Osteoblast (primary cell): ENCODE results near the gene RSPH6A. TPM values are rescaled to one million over a fixed set of nuclear protein-coding genes. Genes with fewer than 3 reads are reported as not detected.

Source experiments
- DNase-seq: peaks from one replicate; pipeline ENCODE4 v3.0.0; 2011; ENCODE audit warnings: low spot score, mixed read lengths; ENCODE audit not compliant: insufficient read length; ENCODE audit errors: missing footprints
- H2AFZ ChIP-seq: 2 replicates; pipeline ENCODE4 v1.6.0; 2011; ENCODE audit warnings: mild to moderate bottlenecking, low read length
- H3K27ac ChIP-seq: 2 replicates; pipeline ENCODE4 v1.5.1; 2011; ENCODE audit warnings: mild to moderate bottlenecking, low read depth, low read length, moderate library complexity
- H3K27me3 ChIP-seq: 2 replicates; pipeline ENCODE4 v1.6.0; 2012; ENCODE audit warnings: mild to moderate bottlenecking, control low read depth, inconsistent platforms, low read length, moderate library complexity; ENCODE audit not compliant: insufficient read depth
- H3K36me3 ChIP-seq: 2 replicates; pipeline ENCODE4 v1.5.1; 2011; ENCODE audit warnings: mild to moderate bottlenecking, low read length, control low read depth, moderate library complexity; ENCODE audit not compliant: insufficient read depth
- H3K4me1 ChIP-seq: 2 replicates; pipeline ENCODE4 v1.5.1; 2011; ENCODE audit warnings: mild to moderate bottlenecking, low read length, control low read depth, moderate library complexity; ENCODE audit not compliant: insufficient read depth
- H3K4me2 ChIP-seq: 2 replicates; pipeline ENCODE4 v1.6.0; 2011; ENCODE audit warnings: mild to moderate bottlenecking, low read length; ENCODE audit not compliant: insufficient read depth
- H3K4me3 ChIP-seq: fragments of 200-600 bp; sonication (generic); 3 replicates; pipeline ENCODE4 v1.5.1; 2012; ENCODE audit warnings: mild to moderate bottlenecking, low read length, inconsistent platforms; ENCODE audit not compliant: insufficient read depth
- H3K79me2 ChIP-seq: 2 replicates; pipeline ENCODE4 v1.6.0; 2012; ENCODE audit warnings: mild to moderate bottlenecking, low read length, control low read depth, inconsistent platforms; ENCODE audit not compliant: insufficient read depth
- H3K9me3 ChIP-seq: 2 replicates; pipeline ENCODE4 v1.5.1; 2011; ENCODE audit warnings: low read depth, low read length, control low read depth
- H4K20me1 ChIP-seq: 2 replicates; pipeline ENCODE4 v1.6.0; 2012; ENCODE audit warnings: mild to moderate bottlenecking, low read length, control low read depth; ENCODE audit not compliant: insufficient read depth
- total RNA-seq: library from RNA; depleted of rRNA; stranded (reverse); fragments of >200 nt; gene quantifications from 2 replicates; pipeline ENCODE4 v1.2.3, GENCODE V29; 2012
- TF ChIP-seq, protein P1 (sequence below): IDR thresholded peaks from 2 replicates; pipeline ENCODE4 v1.5.1; 2011; ENCODE audit warnings: mild to moderate bottlenecking, low read depth, low read length, moderate library complexity; ENCODE audit errors: extremely low read depth

RSPH6A gene
- under 0.01 and 0.29 TPM in 2 replicates for total RNA-seq

DNA sequence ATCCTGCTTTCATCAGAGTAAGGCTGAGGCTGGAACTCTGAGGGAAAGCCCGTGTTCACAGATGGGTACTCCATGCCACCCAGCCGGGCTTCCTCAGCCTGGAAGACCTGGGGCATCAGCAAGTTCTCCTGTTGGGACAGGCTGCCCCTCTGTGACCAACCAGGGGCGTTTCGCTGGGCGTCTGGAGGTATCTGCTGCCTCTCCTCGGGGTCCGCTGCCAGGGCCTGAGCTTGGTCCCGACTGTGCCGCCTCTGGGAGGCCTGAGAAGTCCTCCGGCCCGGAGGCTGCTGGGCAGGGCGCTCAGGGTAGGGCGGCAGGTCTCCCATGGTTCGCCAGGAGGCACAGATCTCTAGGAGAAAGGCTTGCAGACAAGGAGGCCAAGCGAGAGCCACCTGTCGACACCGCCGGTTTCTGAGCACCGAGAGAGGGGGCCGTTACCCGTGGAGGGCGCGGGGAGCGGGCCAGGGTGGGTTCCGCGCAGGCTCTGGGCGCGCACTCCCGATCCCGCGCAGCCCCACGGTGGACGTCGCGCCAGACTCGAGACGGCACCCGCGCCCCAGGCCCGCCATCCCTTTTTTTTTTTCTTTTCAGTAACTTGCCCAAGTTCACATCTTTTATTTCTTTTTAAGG lies at the start of gene RSPH6A:
Gene RSPH6A, minus strand, starts transcription at position 458 of the 630 bp plus-strand sequence. Its CDS starts 132 bp downstream, at position 326.
- peaks cover 11% of the 10 kb centered on the region for H3K4me1 ChIP-seq
- H3K4me2 ChIP-seq = no peak within 1 kb of the TSS
- TF ChIP-seq, protein P1, sequence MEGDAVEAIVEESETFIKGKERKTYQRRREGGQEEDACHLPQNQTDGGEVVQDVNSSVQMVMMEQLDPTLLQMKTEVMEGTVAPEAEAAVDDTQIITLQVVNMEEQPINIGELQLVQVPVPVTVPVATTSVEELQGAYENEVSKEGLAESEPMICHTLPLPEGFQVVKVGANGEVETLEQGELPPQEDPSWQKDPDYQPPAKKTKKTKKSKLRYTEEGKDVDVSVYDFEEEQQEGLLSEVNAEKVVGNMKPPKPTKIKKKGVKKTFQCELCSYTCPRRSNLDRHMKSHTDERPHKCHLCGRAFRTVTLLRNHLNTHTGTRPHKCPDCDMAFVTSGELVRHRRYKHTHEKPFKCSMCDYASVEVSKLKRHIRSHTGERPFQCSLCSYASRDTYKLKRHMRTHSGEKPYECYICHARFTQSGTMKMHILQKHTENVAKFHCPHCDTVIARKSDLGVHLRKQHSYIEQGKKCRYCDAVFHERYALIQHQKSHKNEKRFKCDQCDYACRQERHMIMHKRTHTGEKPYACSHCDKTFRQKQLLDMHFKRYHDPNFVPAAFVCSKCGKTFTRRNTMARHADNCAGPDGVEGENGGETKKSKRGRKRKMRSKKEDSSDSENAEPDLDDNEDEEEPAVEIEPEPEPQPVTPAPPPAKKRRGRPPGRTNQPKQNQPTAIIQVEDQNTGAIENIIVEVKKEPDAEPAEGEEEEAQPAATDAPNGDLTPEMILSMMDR = no peak
- H3K27me3 ChIP-seq = no peaks in the 10 kb centered on the region
- no peak within 1 kb of the TSS for H2AFZ ChIP-seq
- peak; percentile 81 for DNase-seq
- H3K79me2 ChIP-seq = no peaks in the 10 kb centered on the region
- H3K27ac ChIP-seq = no peak within 1 kb of the TSS
- H3K4me3 ChIP-seq = no peak within 1 kb of the TSS
- H3K36me3 ChIP-seq = peaks cover 6% of the 10 kb centered on the region
- H3K9me3 ChIP-seq = no peaks in the 10 kb centered on the region
- H4K20me1 ChIP-seq = peaks cover 3% of the 10 kb centered on the region

DNA sequence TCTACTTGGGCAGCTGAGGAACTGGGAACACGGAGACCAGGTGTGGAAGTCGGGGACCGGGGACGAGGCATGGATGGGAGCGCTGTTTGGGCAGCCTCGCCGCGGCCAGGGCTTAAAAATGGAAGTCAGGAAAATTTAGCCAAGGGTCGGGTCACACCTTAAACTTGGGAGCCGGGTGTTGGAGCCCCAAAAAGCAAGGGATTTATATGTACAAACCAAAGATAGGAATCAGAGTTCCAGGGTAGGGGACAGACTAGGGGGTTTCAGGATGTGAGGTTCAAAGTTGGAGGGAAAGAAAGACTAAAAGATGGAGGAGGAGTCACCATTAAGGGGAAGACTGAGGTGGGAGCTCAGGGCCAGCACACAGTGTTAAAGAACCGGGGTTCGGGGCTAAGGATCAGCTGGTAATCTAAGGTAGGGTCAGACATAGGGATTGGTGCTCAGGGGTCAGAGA lies 49.5 kb upstream of the RSPH6A start:
- Histone ChIP-seq H3K9me3 (no peaks in the 10 kb centered on the region), H3K27me3 (peaks cover 46% of the 10 kb centered on the region), H3K4me1 (peaks cover 7% of the 10 kb centered on the region), H3K79me2 (peaks cover 32% of the 10 kb centered on the region), H2AFZ (no peak overlapping the region), H3K4me3 (no peak overlapping the region), H3K36me3 (peaks cover 6% of the 10 kb centered on the region), H4K20me1 (no peaks in the 10 kb centered on the region), H3K27ac (no peak overlapping the region), H3K4me2 (no peak overlapping the region)
- no peak for DNase-seq
- TF ChIP-seq, protein P1 = no peak

DNA sequence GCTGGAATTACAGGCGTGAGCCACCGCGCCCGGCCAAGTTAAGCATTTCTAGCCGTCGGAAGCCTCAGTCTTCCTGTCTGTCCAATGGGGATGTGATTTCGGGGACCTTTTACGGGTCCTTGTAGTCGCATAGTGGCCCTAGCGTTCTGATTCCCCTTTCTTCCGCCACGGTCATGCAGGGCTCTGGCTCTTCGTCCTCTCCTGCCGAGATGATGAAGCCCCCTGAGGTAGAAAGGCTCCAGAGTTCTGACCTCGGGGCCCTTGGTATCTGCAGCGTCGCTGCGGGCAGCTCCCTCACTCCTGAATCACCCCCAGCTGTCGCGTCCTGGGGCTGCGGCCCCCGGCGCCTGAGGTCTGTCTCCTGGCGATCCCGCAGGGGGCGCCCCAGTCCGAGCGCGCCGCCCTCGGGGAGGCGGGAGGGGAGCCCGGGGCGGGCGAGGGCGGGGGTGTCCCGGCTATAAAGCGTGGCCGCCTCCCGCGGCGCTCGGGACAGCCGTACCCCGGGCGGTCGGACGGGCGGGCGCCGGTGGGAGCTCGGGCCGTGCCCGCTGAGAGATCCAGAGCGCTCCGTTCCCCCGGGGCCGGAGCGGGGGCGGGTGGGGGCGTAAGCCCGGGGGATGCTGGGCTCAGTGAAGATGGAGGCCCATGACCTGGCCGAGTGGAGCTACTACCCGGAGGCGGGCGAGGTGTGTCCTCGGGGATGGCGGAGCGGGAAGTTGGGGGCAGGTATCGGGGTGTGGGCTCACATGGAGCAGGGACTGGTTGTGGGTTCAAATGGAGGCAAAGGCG lies 48.9 kb upstream of the RSPH6A start, which contains the start of gene FOXA3:
Gene FOXA3, plus strand, starts transcription at position 487 of the 789 bp plus-strand sequence. Its CDS starts 131 bp downstream, at position 618.
- peaks cover 12% of the 10 kb centered on the region for H3K36me3 ChIP-seq
- TF ChIP-seq, protein P1 = peak; percentile 25
- H4K20me1 ChIP-seq = no peaks in the 10 kb centered on the region
- peaks cover 46% of the 10 kb centered on the region for H3K27me3 ChIP-seq
- peak within 1 kb of the TSS; percentile 90 for H3K4me2 ChIP-seq
- DNase-seq = peak; percentile 92
- H3K9me3 ChIP-seq = no peaks in the 10 kb centered on the region
- H3K4me3 ChIP-seq = peak within 1 kb of the TSS; percentile 83
- peak within 1 kb of the TSS; percentile 97 for H2AFZ ChIP-seq
- peaks cover 7% of the 10 kb centered on the region for H3K4me1 ChIP-seq
- peaks cover 39% of the 10 kb centered on the region for H3K79me2 ChIP-seq
- H3K27ac ChIP-seq = no peak within 1 kb of the TSS

DNA sequence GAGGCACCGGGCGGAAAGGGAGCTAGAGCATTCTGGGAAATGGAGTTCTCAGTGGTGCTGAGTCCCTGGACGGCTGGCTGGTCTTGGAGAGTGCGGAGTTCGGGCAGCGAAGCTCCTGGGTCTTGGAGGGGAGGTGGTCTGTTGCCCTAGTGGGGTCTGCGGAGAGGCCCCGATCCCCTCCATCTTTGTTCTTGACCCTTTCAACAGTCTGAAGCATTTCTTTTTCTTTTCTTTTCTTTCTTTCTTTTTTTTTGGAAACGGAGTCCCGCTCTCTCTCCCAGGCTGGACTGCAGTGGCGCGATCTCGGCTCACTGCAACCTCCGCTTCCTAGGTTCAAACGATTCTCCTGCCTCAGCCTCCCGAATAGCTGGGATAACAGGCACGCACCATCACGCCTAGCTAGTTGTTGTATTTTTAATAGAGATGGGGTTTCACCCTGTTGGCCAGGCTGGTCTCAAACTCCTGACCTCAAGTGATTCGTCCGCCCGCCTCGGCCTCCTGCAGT lies 48.3 kb upstream of the RSPH6A start:
- Histone ChIP-seq H3K4me1 (peaks cover 7% of the 10 kb centered on the region), H3K36me3 (peaks cover 18% of the 10 kb centered on the region), H3K4me2 (peak overlapping the region; percentile 90), H3K27me3 (peaks cover 43% of the 10 kb centered on the region), H3K4me3 (peak overlapping the region; percentile 83), H4K20me1 (no peaks in the 10 kb centered on the region), H3K79me2 (peaks cover 43% of the 10 kb centered on the region), H2AFZ (peak overlapping the region; percentile 97), H3K27ac (no peak overlapping the region), H3K9me3 (no peaks in the 10 kb centered on the region)
- TF ChIP-seq, protein P1 = no peak
- no peak for DNase-seq
